K562 (cell line): ENCODE data around the gene EEF1A2.

ENCODE experiments used
- KLF6 ChIP-seq: fragments of 250-450 bp; sonication (Bioruptor Pico); IDR thresholded peaks from 2 replicates; pipeline ENCODE4 v1.4.0; 2020; ENCODE audit warnings: mild to moderate bottlenecking, moderate library complexity, borderline replicate concordance
- NCOA2 ChIP-seq, 2 experiments: fragments of 450-650 bp; IDR thresholded peaks; 2 replicates each; pipeline ENCODE4 v1.6.1; 2018; ENCODE audit warnings: mild to moderate bottlenecking in 2 of 2, moderate library complexity in 1 of 2; ENCODE audit not compliant: partially characterized antibody in 2 of 2
- POLR2A ChIP-seq: fragments of 450-650 bp; conservative IDR thresholded peaks from 2 replicates; pipeline ENCODE4 v1.6.1; 2016
- POLR3A ChIP-seq: IDR thresholded peaks from 2 replicates; pipeline ENCODE4 v1.6.1; 2011; ENCODE audit warnings: borderline replicate concordance, mild to moderate bottlenecking, moderate library complexity; ENCODE audit not compliant: insufficient read length, insufficient read depth; ENCODE audit errors: extremely low read depth
- RAD21 ChIP-seq, 2 experiments: fragments of 250-450 bp in 1 of 2; fragments of 450-650 bp in 1 of 2; sonication (Bioruptor Pico) in 1 of 2; formaldehyde crosslinking in 1 of 2; IDR thresholded peaks in 1 of 2; conservative IDR thresholded peaks in 1 of 2; 2 replicates each; pipeline versions ENCODE4 v1.4.0 to v1.8.0; 2020 to 2022; ENCODE audit warnings: mild to moderate bottlenecking in 2 of 2, moderate library complexity in 1 of 2
- SMAD3 ChIP-seq: fragments of 450-650 bp; formaldehyde crosslinking; conservative IDR thresholded peaks from 2 replicates; pipeline ENCODE4 v1.4.0; 2020; ENCODE audit warnings: mild to moderate bottlenecking
- TF ChIP-seq, protein P1 (sequence below), 2 experiments: IDR thresholded peaks; 2 replicates each; pipeline ENCODE4 v1.6.1; 2011; ENCODE audit warnings: borderline replicate concordance in 1 of 2, control low read depth in 1 of 2, low read depth in 1 of 2, low read length in 1 of 2, mild to moderate bottlenecking in 1 of 2, mixed read lengths in 1 of 2, moderate library complexity in 1 of 2; ENCODE audit not compliant: insufficient read depth in 1 of 2, insufficient read length in 1 of 2, poor library complexity in 1 of 2, severe bottlenecking in 1 of 2; ENCODE audit errors: extremely low read depth in 1 of 2
- TF ChIP-seq, protein P2 (sequence below): sonication (generic); formaldehyde crosslinking; IDR thresholded peaks from 2 replicates; pipeline ENCODE4 v1.5.0; 2020; ENCODE audit warnings: missing genetic modification reagents
- TF ChIP-seq, protein P3 (sequence below): sonication (generic); formaldehyde crosslinking; IDR thresholded peaks from 2 replicates; pipeline ENCODE4 v1.8.0; 2022; ENCODE audit warnings: mild to moderate bottlenecking, low read depth, missing genetic modification reagents
- TF ChIP-seq, protein P4 (sequence below), 3 experiments: IDR thresholded peaks in 2 of 3; conservative IDR thresholded peaks in 1 of 3; 2 replicates each; pipeline ENCODE4 v1.5.1; 2011 to 2012; ENCODE audit warnings: low read length in 3 of 3, mild to moderate bottlenecking in 3 of 3, control low read depth in 2 of 3, improper control_type of control experiment in 1 of 3, inconsistent platforms in 1 of 3, low read depth in 1 of 3, mixed read lengths in 1 of 3, moderate library complexity in 1 of 3; ENCODE audit not compliant: insufficient read depth in 2 of 3

DNA sequence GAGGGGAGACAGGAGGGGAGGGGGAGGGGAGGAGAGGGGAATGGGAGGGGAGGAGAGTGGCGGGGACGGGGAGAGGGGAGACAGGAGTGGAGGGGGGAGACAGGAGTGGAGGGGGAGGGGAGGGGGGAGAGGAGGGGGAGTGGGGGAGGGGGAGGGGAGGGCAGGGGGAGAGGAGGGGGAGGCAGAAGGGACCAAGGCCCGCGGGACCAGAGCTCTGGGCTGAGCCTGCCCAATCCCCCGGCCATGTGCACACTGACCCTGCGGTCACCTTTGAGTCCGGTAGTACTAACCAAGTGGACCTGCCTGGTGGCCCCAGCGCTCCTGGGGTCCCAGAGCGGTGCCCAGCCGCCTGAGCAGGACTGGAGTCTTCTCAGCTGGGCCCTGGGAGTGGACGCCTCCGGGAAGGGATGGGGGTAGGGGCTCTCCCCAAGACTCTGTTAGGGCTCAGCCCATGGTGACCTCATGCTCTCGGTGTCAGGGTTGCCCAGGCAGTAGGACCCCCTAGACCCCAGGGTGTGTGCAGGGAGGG, 26.0 kb downstream of the EEF1A2 start:
- TF ChIP-seq, protein P1, sequence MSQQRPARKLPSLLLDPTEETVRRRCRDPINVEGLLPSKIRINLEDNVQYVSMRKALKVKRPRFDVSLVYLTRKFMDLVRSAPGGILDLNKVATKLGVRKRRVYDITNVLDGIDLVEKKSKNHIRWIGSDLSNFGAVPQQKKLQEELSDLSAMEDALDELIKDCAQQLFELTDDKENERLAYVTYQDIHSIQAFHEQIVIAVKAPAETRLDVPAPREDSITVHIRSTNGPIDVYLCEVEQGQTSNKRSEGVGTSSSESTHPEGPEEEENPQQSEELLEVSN (IDR thresholded peaks at IDR 0.05; ENCODE audit: borderline replicate concordance in 1 of 2, extremely low read depth in 1 of 2, insufficient read depth in 1 of 2, insufficient read length in 1 of 2, low read depth in 1 of 2, low read length in 1 of 2, poor library complexity in 1 of 2, severe bottlenecking in 1 of 2) = no peak
- TF ChIP-seq, protein P2, sequence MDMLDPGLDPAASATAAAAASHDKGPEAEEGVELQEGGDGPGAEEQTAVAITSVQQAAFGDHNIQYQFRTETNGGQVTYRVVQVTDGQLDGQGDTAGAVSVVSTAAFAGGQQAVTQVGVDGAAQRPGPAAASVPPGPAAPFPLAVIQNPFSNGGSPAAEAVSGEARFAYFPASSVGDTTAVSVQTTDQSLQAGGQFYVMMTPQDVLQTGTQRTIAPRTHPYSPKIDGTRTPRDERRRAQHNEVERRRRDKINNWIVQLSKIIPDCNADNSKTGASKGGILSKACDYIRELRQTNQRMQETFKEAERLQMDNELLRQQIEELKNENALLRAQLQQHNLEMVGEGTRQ (CRISPR knock-in tag) = no peak
- TF ChIP-seq, protein P3, sequence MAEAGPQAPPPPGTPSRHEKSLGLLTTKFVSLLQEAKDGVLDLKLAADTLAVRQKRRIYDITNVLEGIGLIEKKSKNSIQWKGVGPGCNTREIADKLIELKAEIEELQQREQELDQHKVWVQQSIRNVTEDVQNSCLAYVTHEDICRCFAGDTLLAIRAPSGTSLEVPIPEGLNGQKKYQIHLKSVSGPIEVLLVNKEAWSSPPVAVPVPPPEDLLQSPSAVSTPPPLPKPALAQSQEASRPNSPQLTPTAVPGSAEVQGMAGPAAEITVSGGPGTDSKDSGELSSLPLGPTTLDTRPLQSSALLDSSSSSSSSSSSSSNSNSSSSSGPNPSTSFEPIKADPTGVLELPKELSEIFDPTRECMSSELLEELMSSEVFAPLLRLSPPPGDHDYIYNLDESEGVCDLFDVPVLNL (CRISPR knock-in tag) = no peak
- no peak for TF ChIP-seq NCOA2 (IDR thresholded peaks at IDR 0.05; ENCODE audit: partially characterized antibody in 2 of 2)
- TF ChIP-seq POLR3A = no peak
- no peak for TF ChIP-seq KLF6 (CRISPR knock-in tag)
- TF ChIP-seq, protein P4, sequence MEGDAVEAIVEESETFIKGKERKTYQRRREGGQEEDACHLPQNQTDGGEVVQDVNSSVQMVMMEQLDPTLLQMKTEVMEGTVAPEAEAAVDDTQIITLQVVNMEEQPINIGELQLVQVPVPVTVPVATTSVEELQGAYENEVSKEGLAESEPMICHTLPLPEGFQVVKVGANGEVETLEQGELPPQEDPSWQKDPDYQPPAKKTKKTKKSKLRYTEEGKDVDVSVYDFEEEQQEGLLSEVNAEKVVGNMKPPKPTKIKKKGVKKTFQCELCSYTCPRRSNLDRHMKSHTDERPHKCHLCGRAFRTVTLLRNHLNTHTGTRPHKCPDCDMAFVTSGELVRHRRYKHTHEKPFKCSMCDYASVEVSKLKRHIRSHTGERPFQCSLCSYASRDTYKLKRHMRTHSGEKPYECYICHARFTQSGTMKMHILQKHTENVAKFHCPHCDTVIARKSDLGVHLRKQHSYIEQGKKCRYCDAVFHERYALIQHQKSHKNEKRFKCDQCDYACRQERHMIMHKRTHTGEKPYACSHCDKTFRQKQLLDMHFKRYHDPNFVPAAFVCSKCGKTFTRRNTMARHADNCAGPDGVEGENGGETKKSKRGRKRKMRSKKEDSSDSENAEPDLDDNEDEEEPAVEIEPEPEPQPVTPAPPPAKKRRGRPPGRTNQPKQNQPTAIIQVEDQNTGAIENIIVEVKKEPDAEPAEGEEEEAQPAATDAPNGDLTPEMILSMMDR (IDR thresholded peaks at IDR 0.05 in 2 of 3, conservative IDR thresholded peaks at IDR 0.05 in 1 of 3; ENCODE audit: insufficient read depth in 2 of 3, low read depth in 1 of 3, low read length in 3 of 3) = no peak
- no peak for TF ChIP-seq RAD21 (CRISPR knock-in tag; conservative IDR thresholded peaks at IDR 0.05 in 1 of 2, IDR thresholded peaks at IDR 0.05 in 1 of 2)
- no peak for TF ChIP-seq SMAD3 (CRISPR knock-in tag)
- TF ChIP-seq POLR2A = no peak
